ENCODE results near the gene LRP11.

Gene LRP11

DNA sequence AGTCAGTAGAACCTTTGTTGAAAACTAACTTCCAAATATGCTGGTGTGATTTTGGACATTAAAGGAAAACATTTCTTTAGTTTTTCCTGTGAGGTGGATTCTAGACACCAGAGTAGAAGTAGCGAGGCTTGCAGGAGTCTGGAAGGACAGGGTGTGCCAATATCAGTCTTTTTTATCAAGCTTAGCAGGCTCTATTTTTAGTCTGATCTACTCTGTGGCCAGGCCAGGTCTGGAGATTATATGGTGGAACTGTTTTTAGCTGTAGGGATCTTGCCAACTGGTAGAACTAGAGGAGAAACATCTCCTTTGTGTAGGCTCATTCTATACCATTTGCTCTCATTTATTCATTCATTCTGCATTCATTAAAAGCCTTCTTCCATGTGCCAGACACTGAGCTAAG is 42.7 kb downstream of the LRP11 start:
- TF ChIP-seq, protein P1, sequence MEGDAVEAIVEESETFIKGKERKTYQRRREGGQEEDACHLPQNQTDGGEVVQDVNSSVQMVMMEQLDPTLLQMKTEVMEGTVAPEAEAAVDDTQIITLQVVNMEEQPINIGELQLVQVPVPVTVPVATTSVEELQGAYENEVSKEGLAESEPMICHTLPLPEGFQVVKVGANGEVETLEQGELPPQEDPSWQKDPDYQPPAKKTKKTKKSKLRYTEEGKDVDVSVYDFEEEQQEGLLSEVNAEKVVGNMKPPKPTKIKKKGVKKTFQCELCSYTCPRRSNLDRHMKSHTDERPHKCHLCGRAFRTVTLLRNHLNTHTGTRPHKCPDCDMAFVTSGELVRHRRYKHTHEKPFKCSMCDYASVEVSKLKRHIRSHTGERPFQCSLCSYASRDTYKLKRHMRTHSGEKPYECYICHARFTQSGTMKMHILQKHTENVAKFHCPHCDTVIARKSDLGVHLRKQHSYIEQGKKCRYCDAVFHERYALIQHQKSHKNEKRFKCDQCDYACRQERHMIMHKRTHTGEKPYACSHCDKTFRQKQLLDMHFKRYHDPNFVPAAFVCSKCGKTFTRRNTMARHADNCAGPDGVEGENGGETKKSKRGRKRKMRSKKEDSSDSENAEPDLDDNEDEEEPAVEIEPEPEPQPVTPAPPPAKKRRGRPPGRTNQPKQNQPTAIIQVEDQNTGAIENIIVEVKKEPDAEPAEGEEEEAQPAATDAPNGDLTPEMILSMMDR (IDR thresholded peaks at IDR 0.05; ENCODE audit: borderline replicate concordance, insufficient read depth, low read depth, low read length), result no peak

DNA sequence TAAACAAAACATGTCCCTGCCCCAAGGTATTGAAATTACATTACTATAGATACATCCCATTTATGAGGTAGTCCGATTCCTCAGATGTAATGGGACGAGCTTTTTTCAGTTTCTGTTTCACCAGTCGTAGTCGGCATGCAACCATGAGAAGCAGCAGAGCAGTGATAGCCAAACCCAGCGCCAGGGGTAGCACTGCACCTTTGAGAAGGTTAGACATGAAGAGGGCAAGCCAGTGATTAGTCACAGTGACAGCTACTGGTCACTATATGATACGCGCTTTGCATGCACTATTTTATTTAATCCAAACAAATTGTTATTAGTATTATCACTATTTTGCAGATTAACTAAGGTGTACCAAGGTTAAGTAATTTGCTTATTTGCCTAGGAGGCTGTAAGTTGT is 43.7 kb downstream of the LRP11 start:
- H3K4me3 ChIP-seq (ENCODE audit: low read depth, low read length), result no peak overlapping the region
- TF ChIP-seq, protein P1 (IDR thresholded peaks at IDR 0.05; ENCODE audit: borderline replicate concordance, insufficient read depth, low read depth, low read length), result no peak

More for the DNA sequence above, 42.7 kb downstream of the LRP11 start:
- H3K4me3 ChIP-seq (ENCODE audit: low read depth, low read length), result no peak overlapping the region

DNA sequence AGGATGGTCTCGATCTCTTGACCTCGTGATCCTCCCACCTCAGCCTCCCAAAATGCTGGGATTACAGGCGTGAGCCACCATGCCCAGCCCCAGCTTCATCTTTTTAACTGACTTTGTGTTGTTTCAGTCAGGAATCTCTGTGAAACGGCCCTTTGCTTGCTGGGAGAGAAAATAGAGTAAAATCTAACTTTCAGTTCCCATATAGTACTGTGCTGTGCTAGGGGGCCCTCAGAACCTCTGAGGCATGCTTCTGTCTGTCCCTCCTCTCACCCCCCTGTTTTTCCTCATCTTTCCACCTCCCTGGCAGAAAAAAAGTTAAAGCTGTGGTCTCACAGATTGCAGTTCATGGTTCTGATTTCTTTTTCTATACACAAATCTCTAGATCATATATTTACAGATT is 48.4 kb downstream of the LRP11 start:
- no peak overlapping the region for H3K4me3 ChIP-seq (ENCODE audit: low read depth, low read length)
- TF ChIP-seq, protein P1 (IDR thresholded peaks at IDR 0.05; ENCODE audit: borderline replicate concordance, insufficient read depth, low read depth, low read length), result no peak

DNA sequence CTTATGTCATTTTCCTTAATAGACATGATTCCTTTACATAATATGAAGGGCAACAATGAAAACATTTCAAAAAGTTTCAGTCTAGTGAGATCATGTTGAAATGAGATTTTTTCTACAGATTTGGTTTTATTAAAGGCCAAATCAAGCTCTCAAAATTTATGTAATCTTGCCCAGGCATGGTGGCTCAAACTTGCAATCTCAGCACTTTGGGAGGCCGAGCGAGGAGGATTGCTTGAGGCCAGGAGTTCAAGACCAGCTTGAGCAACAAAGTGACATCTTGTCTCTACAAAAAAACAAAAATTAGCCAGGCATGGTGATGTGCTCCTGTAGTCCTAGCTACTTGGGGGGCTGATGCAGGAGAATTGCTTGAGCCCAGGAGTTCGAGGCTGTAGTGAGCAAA is 50.8 kb downstream of the LRP11 start:
- no peak overlapping the region for H3K4me3 ChIP-seq (ENCODE audit: low read depth, low read length)
- TF ChIP-seq, protein P1 (IDR thresholded peaks at IDR 0.05; ENCODE audit: borderline replicate concordance, insufficient read depth, low read depth, low read length), result no peak

DNA sequence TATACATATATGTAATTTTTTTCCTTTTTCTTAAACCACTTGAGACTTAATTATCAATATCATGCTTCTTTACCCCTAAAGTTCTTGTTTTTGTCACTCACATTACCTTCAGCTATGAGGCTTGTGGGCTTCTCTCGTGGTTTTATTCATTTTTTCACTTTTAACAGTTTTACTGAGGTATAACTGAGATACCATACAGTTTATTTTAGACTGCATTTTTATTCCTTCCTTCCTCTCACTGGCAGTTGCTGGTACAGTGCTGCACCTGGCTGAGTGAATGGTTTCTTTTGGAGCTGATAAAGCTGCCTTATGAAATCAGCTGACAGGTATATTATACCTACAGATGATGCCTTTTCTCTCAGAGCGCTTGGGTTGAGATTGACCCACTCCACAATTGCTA is 54.4 kb downstream of the LRP11 start:
- TF ChIP-seq, protein P1 (IDR thresholded peaks at IDR 0.05; ENCODE audit: borderline replicate concordance, insufficient read depth, low read depth, low read length), result no peak
- H3K4me3 ChIP-seq (ENCODE audit: low read depth, low read length), result no peak overlapping the region

DNA sequence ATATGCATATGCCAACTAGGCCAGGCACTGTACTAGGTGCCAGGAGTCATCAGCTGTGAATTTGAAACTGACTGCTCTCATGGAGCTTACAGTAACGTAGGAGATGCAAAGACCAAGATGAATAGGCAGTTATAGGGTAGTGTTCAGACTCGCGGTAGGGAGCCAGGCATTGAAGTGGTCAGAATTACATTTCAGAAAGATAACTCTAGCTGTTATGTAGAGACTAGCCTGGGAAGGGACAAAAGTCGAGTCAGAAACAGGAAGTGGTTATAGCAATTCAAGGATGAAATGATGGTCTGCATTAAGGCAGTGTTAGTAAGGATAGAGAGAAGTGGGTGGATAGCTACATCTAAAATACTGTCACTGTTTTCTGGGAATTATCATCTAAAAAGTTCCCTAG is 58.0 kb downstream of the LRP11 start:
- H3K4me3 ChIP-seq (ENCODE audit: low read depth, low read length), result no peak overlapping the region
- TF ChIP-seq, protein P1 (IDR thresholded peaks at IDR 0.05; ENCODE audit: borderline replicate concordance, insufficient read depth, low read depth, low read length), result no peak

DNA sequence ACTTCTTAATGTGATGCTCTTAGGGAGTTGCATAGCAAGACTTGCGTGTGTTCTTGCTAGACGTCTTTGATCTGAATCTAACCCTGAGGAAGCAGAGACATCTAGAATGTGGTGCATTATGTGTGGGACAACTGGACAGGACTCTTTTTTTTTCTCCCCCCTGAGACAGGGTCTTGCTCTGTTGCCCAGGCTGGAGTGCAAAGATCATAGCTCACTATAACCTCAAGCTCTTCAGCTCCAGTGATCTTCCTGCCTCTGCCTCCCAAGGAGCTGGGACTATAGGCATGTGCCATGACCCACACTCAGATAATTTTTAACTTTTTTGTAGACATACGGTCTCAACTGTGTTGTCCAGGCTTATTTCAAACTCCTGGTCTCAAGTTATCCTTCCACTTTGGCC is 80.6 kb downstream of the LRP11 start:
- TF ChIP-seq, protein P1 (IDR thresholded peaks at IDR 0.05; ENCODE audit: borderline replicate concordance, insufficient read depth, low read depth, low read length), result no peak
- no peak overlapping the region for H3K4me3 ChIP-seq (ENCODE audit: low read depth, low read length)
